H1 (cell line): ENCODE results near the gene ICAM5. TPM values are rescaled to one million over a fixed set of nuclear protein-coding genes. Genes with fewer than 3 reads are reported as not detected.

ENCODE experiments used
- CTCF ChIA-PET: fragments of 300-600 bp; sonication (Branson Sonifier 250); formaldehyde crosslinking; loops from one replicate; lab custom pipeline; 2021; ENCODE audit not compliant: partially characterized antibody; lab: Charles Lee
- POLR2A ChIA-PET: fragments of 300-600 bp; sonication (Branson Sonifier 250); formaldehyde crosslinking; loops from one replicate; lab custom pipeline; 2021; ENCODE audit warnings: inconsistent platforms; ENCODE audit not compliant: partially characterized antibody; lab: Charles Lee
- DNase-seq, 2 experiments: peaks; one replicate each; pipeline versions ENCODE4 v3.0.0 to v3.0.0-alpha.2; 2010 to 2022; ENCODE audit warnings: low spot score in 2 of 2, low read depth in 1 of 2, mixed read lengths in 1 of 2
- FAIRE-seq: peaks from 2 replicates; lab custom pipeline; 2011; peaks lifted over from hg19 to GRCh38; lab: Jason Lieb, UNC
- H2AFZ ChIP-seq: 2 replicates; pipeline ENCODE4 v1.8.1; 2012; ENCODE audit warnings: low read length, inconsistent platforms
- H2AK5ac ChIP-seq: 2 replicates; pipeline ENCODE4 v1.6.1; 2013; ENCODE audit warnings: low read depth, low read length
- H2BK120ac ChIP-seq: replicated peaks from 2 replicates; pipeline ENCODE3; 2013; ENCODE audit warnings: low read depth, low read length, inconsistent platforms
- H2BK12ac ChIP-seq: 2 replicates; pipeline ENCODE4 v1.6.1; 2013; ENCODE audit warnings: low read depth, low read length
- H2BK15ac ChIP-seq: 2 replicates; pipeline ENCODE4 v1.6.1; 2013; ENCODE audit warnings: low read length
- H2BK20ac ChIP-seq: 2 replicates; pipeline ENCODE4 v1.6.1; 2013; ENCODE audit warnings: low read length
- H2BK5ac ChIP-seq: 2 replicates; pipeline ENCODE4 v1.6.1; 2013; ENCODE audit warnings: low read depth, low read length
- H3K14ac ChIP-seq: 2 replicates; pipeline ENCODE4 v1.6.1; 2013; ENCODE audit warnings: inconsistent platforms; ENCODE audit not compliant: insufficient read length
- H3K18ac ChIP-seq: 2 replicates; pipeline ENCODE4 v1.6.1; 2013; ENCODE audit warnings: low read length; ENCODE audit errors: extremely low read depth
- H3K23ac ChIP-seq: 2 replicates; pipeline ENCODE4 v1.6.1; 2013; ENCODE audit warnings: inconsistent platforms; ENCODE audit not compliant: insufficient read length
- H3K23me2 ChIP-seq: 2 replicates; pipeline ENCODE4 v1.6.1; 2013; ENCODE audit warnings: low read depth, low read length
- H3K27ac ChIP-seq: 2 replicates; pipeline ENCODE4 v1.6.1; 2011; ENCODE audit warnings: low read depth, low read length, inconsistent platforms
- H3K27me3 ChIP-seq, 4 experiments: replicated peaks in 1 of 4; 1 replicate in 1 of 4; 2 replicates in 3 of 4; pipeline versions ENCODE4 v1.6.1 to v1.8.1; 2011 to 2013; ENCODE audit warnings: low read length in 3 of 4, mild to moderate bottlenecking in 3 of 4, inconsistent platforms in 2 of 4, mixed read lengths in 2 of 4, moderate library complexity in 1 of 4; ENCODE audit not compliant: control insufficient read depth in 3 of 4, insufficient read depth in 3 of 4; ENCODE audit errors: extremely low read depth in 1 of 4
- H3K36me3 ChIP-seq, 4 experiments: 2 replicates each; pipeline versions ENCODE4 v1.6.1 to v1.8.1; 2011 to 2013; ENCODE audit warnings: mild to moderate bottlenecking in 4 of 4, low read length in 3 of 4, moderate library complexity in 2 of 4, control low read depth in 1 of 4, inconsistent platforms in 1 of 4; ENCODE audit not compliant: insufficient read depth in 4 of 4, control insufficient read depth in 2 of 4
- H3K4ac ChIP-seq: replicated peaks from 2 replicates; pipeline ENCODE3; 2013; ENCODE audit warnings: low read length, low read depth, mixed read lengths, inconsistent platforms; ENCODE audit not compliant: insufficient read length
- H3K4me1 ChIP-seq, 4 experiments: replicated peaks in 1 of 4; 1 replicate in 1 of 4; 2 replicates in 3 of 4; pipeline versions ENCODE4 v1.6.1 to v1.8.1; 2011 to 2013; ENCODE audit warnings: low read length in 3 of 4, inconsistent platforms in 2 of 4, mixed read lengths in 1 of 4; ENCODE audit not compliant: insufficient read depth in 4 of 4, control insufficient read depth in 3 of 4
- H3K4me2 ChIP-seq, 2 experiments: 2 replicates each; pipeline versions ENCODE4 v1.6.1 to v1.8.1; 2011 to 2013; ENCODE audit warnings: low read depth in 2 of 2, low read length in 2 of 2, control low read depth in 1 of 2, inconsistent platforms in 1 of 2, mild to moderate bottlenecking in 1 of 2; ENCODE audit not compliant: insufficient read depth in 1 of 2
- H3K4me3 ChIP-seq, 4 experiments: fragments of 200-600, 300-600 bp in 1 of 4; sonication (generic), shearing (Covaris generic), sonication (Bioruptor Twin) in 1 of 4; 2 replicates each; pipeline versions ENCODE4 v1.5.1 to v1.8.1; 2011 to 2016; ENCODE audit warnings: low read length in 4 of 4, low read depth in 3 of 4, control low read depth in 2 of 4, inconsistent platforms in 2 of 4, mild to moderate bottlenecking in 2 of 4, mixed read lengths in 1 of 4, moderate library complexity in 1 of 4; ENCODE audit not compliant: insufficient read depth in 2 of 4; ENCODE audit errors: extremely low read depth in 1 of 4
- H3K56ac ChIP-seq: replicated peaks from 2 replicates; pipeline ENCODE3; 2013; ENCODE audit warnings: low read depth, mild to moderate bottlenecking, mixed read lengths, low read length, inconsistent platforms; ENCODE audit not compliant: insufficient read length
- H3K79me1 ChIP-seq: 2 replicates; pipeline ENCODE4 v1.6.1; 2013; ENCODE audit warnings: low read depth, low read length, control low read depth
- H3K79me2 ChIP-seq, 2 experiments: 2 replicates each; pipeline versions ENCODE4 v1.6.1 to v1.8.1; 2012 to 2013; ENCODE audit warnings: low read length in 2 of 2, mild to moderate bottlenecking in 2 of 2, inconsistent platforms in 1 of 2; ENCODE audit not compliant: insufficient read depth in 2 of 2, control insufficient read depth in 1 of 2
- H3K9ac ChIP-seq, 4 experiments: replicated peaks in 1 of 4; 1 replicate in 1 of 4; 2 replicates in 3 of 4; pipeline versions ENCODE4 v1.6.1 to v1.8.1; 2011 to 2013; ENCODE audit warnings: low read depth in 3 of 4, low read length in 3 of 4, control low read depth in 2 of 4, mild to moderate bottlenecking in 2 of 4, moderate library complexity in 2 of 4, inconsistent platforms in 1 of 4; ENCODE audit errors: extremely low read depth in 1 of 4
- H3K9me3 ChIP-seq, 2 experiments: 2 replicates each; pipeline versions ENCODE4 v1.6.1 to v1.8.1; 2012 to 2013; ENCODE audit warnings: mild to moderate bottlenecking in 2 of 2, moderate library complexity in 2 of 2, control low read depth in 1 of 2, inconsistent platforms in 1 of 2, low read depth in 1 of 2, low read length in 1 of 2, mixed read lengths in 1 of 2; ENCODE audit not compliant: insufficient read depth in 2 of 2
- H4K20me1 ChIP-seq, 2 experiments: replicated peaks in 1 of 2; 2 replicates each; pipeline versions ENCODE3 to v1.8.1; 2011 to 2013; ENCODE audit warnings: inconsistent platforms in 2 of 2, low read length in 2 of 2, mild to moderate bottlenecking in 1 of 2; ENCODE audit not compliant: insufficient read depth in 2 of 2, control insufficient read depth in 1 of 2
- H4K5ac ChIP-seq: 2 replicates; pipeline ENCODE4 v1.6.1; 2013; ENCODE audit warnings: low read length, low read depth, mixed read lengths, inconsistent platforms; ENCODE audit not compliant: insufficient read length
- H4K8ac ChIP-seq: 2 replicates; pipeline ENCODE4 v1.8.0; 2013; ENCODE audit warnings: mild to moderate bottlenecking, moderate library complexity, low read length, inconsistent platforms; ENCODE audit not compliant: insufficient read depth; ENCODE audit errors: extremely low read depth
- H4K91ac ChIP-seq: replicated peaks from 2 replicates; pipeline ENCODE3; 2013; ENCODE audit warnings: low read length, mixed read lengths, inconsistent platforms; ENCODE audit not compliant: insufficient read length
- CHD2 ChIP-seq: IDR thresholded peaks from 2 replicates; pipeline ENCODE4 v1.6.1; 2012; ENCODE audit warnings: low read length, improper control_type of control experiment
- EGR1 ChIP-seq: IDR thresholded peaks from 2 replicates; pipeline ENCODE4 v1.6.1; 2011; ENCODE audit warnings: low read depth, low read length, borderline replicate concordance
- KDM4A ChIP-seq: IDR thresholded peaks from one replicate; pipeline ENCODE4 v1.7.1; 2012; ENCODE audit warnings: low read depth, mild to moderate bottlenecking, moderate library complexity, low read length, inconsistent platforms; ENCODE audit not compliant: severe bottlenecking
- POU5F1 ChIP-seq: IDR thresholded peaks from 2 replicates; pipeline ENCODE4 v1.6.1; 2011; ENCODE audit warnings: low read depth, mild to moderate bottlenecking, low read length, moderate library complexity
- SIN3A ChIP-seq, 2 experiments: IDR thresholded peaks in 1 of 2; conservative IDR thresholded peaks in 1 of 2; 2 replicates each; pipeline ENCODE4 v1.6.1; 2011 to 2012; ENCODE audit warnings: low read length in 2 of 2, improper control_type of control experiment in 1 of 2, low read depth in 1 of 2, mild to moderate bottlenecking in 1 of 2
- SP1 ChIP-seq: IDR thresholded peaks from 2 replicates; pipeline ENCODE4 v1.6.1; 2011; ENCODE audit warnings: low read depth, low read length
- SP2 ChIP-seq: IDR thresholded peaks from 2 replicates; pipeline ENCODE4 v1.6.1; 2012; ENCODE audit warnings: mild to moderate bottlenecking, low read length, inconsistent platforms
- TCF12 ChIP-seq: IDR thresholded peaks from 2 replicates; pipeline ENCODE4 v1.6.1; 2011; ENCODE audit warnings: low read depth, mild to moderate bottlenecking, low read length
- TEAD4 ChIP-seq: IDR thresholded peaks from 2 replicates; pipeline ENCODE4 v1.6.1; 2012; ENCODE audit warnings: low read depth, low read length, inconsistent platforms, mixed read lengths
- WGBS, 2 experiments: shearing (Covaris generic) in 1 of 2; methylation state at CpG; one replicate each; pipeline versions ENCODE4 v1.1.6 to v1.1.7; 2013 to 2015; ENCODE audit warnings: low lambda C conversion rate in 2 of 2, mixed read lengths in 2 of 2, inconsistent platforms in 1 of 2, low coverage in 1 of 2, missing lambda C conversion rate in 1 of 2; ENCODE audit not compliant: insufficient replicate concordance in 2 of 2, insufficient coverage in 1 of 2, insufficient read length in 1 of 2; ENCODE audit errors: extremely low coverage in 1 of 2, missing lambda C conversion rate in 1 of 2; 5-methylcytosine and 5-hydroxymethylcytosine counted together
- polyA plus RNA-seq, 7 experiments: library from polyadenylated mRNA; depleted of rRNA in 3 of 7; stranded (reverse) in 5 of 7; unstranded in 2 of 7; fragments of >200 nt in 5 of 7; fragments of 200-250 nt in 2 of 7; gene quantifications; 1 replicate in 5 of 7; 2 replicates in 1 of 7; 4 replicates in 1 of 7; pipeline versions ENCODE4 v1.2.1 to v1.2.3, GENCODE V29; 2011 to 2013; ENCODE audit warnings: missing spikeins in 2 of 7, mixed read lengths in 2 of 7
- total RNA-seq: library from RNA; stranded (reverse); fragmentation: NEBNext Ultra II Directional; extraction: Animal tissue kit (Norgen Biotek cat#: 25700); gene quantifications from 2 replicates; pipeline ENCODE4 v1.2.1, GENCODE V29; 2021

The ICAM5 gene
- total and polyA plus RNA-seq, 2 of the 8 experiments (the other 6 are each of a cell fraction or from before 2014, with no cell fraction given): 3.9 to 4.8 TPM

GRCh38 chr19:10334588-10335351, 45.0 kb downstream of the ICAM5 start:
- Histone ChIP-seq H2AFZ (no peak overlapping the region), H2BK5ac (peak overlapping the region; percentile 61; the same call in 1 of the 2 replicates), H3K14ac (no peak overlapping the region), H3K27ac (no peak overlapping the region), H3K9ac (peak overlapping the region in 2 of 4 experiments; percentile 10 to 34; a peak in 3 of 7 replicates), H3K4me3 (peak overlapping the region; percentile 75 to 96 (median 90); a peak in 7 of 8 replicates), H3K9me3 (no peaks in the 10 kb centered on the region), H3K27me3 (peaks cover 0 to 3% (median 0%) of the 10 kb centered on the region in 4 experiments; a peak in 2 of 7 replicates), H3K79me2 (peaks cover 5 to 24% of the 10 kb centered on the region in 2 experiments), H2BK15ac (0 out of 2 replicates have a peak overlapping the region, but pooled peaks have one; percentile 88), H3K23me2 (peaks cover 13% of the 10 kb centered on the region), H2BK120ac (no peak overlapping the region), H3K4ac (no peak overlapping the region), H4K5ac (no peak overlapping the region), H3K4me2 (peak overlapping the region; percentile 91 to 93), H3K23ac (no peak overlapping the region), H4K91ac (peak overlapping the region; percentile 70), H2AK5ac (no peak overlapping the region; the same call in 1 of the 2 replicates), H3K79me1 (peaks cover 5% of the 10 kb centered on the region), H4K8ac (no peak overlapping the region), H3K4me1 (peaks cover 0 to 24% (median 11%) of the 10 kb centered on the region in 4 experiments; a peak in 6 of 7 replicates), H2BK20ac (no peak overlapping the region), H4K20me1 (peaks cover 6 to 10% of the 10 kb centered on the region in 2 experiments), H3K56ac (no peak overlapping the region), H2BK12ac (no peak overlapping the region), H3K36me3 (peaks cover 3 to 6% (median 4%) of the 10 kb centered on the region in 4 experiments; a peak in 5 of 8 replicates), H3K18ac (no peak overlapping the region; the same call in 1 of the 2 replicates)
- ChIA-PET CTCF (interaction anchor here (0.8 to 4.9 kb wide), 18 partner anchors 10 to 76 kb away, joined by 3 to 21 read pairs (median 4); partner anchors contain the start of genes CDC37, ICAM1 and ICAM5), POLR2A (interaction anchor here (0.7 to 6.8 kb wide), 19 partner anchors 9 to 199 kb away, joined by 3 to 104 read pairs (median 7); partner anchors contain the start of genes CDC37, DNMT1, FDX2 and ICAM1)
- WGBS, 2 experiments: 3% methylated on average over 39 of the region's 59 CpGs; no CpG with 5 or more reads in 1 of the 2 experiments
- DNase-seq (peak; percentile 70 to 99), FAIRE-seq (no peak)
- TF ChIP-seq TCF12: no peak
- TF ChIP-seq POU5F1: no peak
- TF ChIP-seq CHD2: no peak
- TF ChIP-seq SIN3A (conservative IDR thresholded peaks at IDR 0.05 in 1 of 2, IDR thresholded peaks at IDR 0.05 in 1 of 2; ENCODE audit: low read depth in 1 of 2, low read length in 2 of 2): 0 out of 4 replicates have a peak, but pooled peaks of 1 of the 2 experiments have one; percentile 62
- peak; percentile 52 for TF ChIP-seq KDM4A
- TF ChIP-seq EGR1: 0 out of 2 replicates have a peak, but pooled peaks have one; percentile 10
- TF ChIP-seq TEAD4: no peak
- TF ChIP-seq SP1: peak; percentile 41; the same call in 1 of the 2 replicates
- TF ChIP-seq SP2: no peak
